ENCODE results near the gene CSTF2T.

DNA sequence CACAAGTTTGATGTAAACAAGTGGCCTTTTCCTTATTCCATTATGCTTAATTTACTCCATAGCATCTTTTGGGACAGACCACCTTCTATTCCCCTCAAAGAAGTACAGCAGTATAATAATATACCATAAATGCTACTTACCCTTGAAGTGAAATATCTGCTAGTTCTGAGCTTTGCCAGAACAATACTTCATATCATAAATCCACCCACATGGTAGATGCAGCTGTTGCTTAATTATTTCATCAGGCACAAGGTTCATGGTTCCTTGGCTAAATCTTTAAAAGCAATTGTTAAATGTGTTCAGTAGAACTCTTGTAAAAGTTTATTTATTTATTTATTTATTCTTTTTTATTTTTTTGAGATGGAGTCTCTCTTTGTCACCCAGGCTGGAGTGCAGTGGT is 32.9 kb downstream of the CSTF2T start:
- TF ChIP-seq POLR2A (IDR thresholded peaks at IDR 0.05) (no peak), CTCF (IDR thresholded peaks at IDR 0.05) (no peak)
